HepG2 (cell line): ENCODE data around the gene FREM3. TPM values are rescaled to one million over a fixed set of nuclear protein-coding genes. Genes with fewer than 3 reads are reported as not detected.

ENCODE experiments used
- ATAC-seq: fragments of 200-7000 bp; cut with Tn5 transposase; 3 replicates; pipeline ENCODE4 v1.9.1; 2020; ENCODE audit warnings: mild to moderate bottlenecking, moderate library complexity
- BruUV-seq: library from RNA; stranded (reverse); fragments of 400-500 nt; replicated peaks from 2 replicates; lab custom pipeline; 2021; lab: Mats Ljungman, UMichigan
- CTCF ChIA-PET: fragments of 300-600 bp; formaldehyde crosslinking; extraction: SDS; loops from one replicate; lab custom pipeline; 2021; ENCODE audit warnings: low total read pairs, inconsistent platforms, low intra/inter-chr PET ratio; lab: Yijun Ruan, JAX
- POLR2A ChIA-PET: fragments of 350-600 bp; sonication (Branson Sonifier 250); formaldehyde crosslinking; loops from one replicate; lab custom pipeline; 2020; ENCODE audit warnings: antibody characterized with exemption, inconsistent platforms; lab: Yijun Ruan, JAX
- DNase-seq: peaks from one replicate; pipeline ENCODE4 v3.0.0-alpha.2; 2015; ENCODE audit warnings: low spot score
- FAIRE-seq: peaks from 3 replicates; lab custom pipeline; 2011; peaks lifted over from hg19 to GRCh38; lab: Jason Lieb, UNC
- H2AFZ ChIP-seq: one replicate; pipeline ENCODE4 v1.6.1; 2011; ENCODE audit warnings: low read length, inconsistent platforms
- H3K27ac ChIP-seq: fragments of 300-600 bp; 3 replicates; pipeline ENCODE4 v1.8.0; 2011; ENCODE audit warnings: mixed run types, mild to moderate bottlenecking, mixed read lengths, low read length, inconsistent platforms; ENCODE audit not compliant: insufficient read depth; ENCODE audit errors: extremely low read length
- H3K27me3 ChIP-seq, 2 experiments: fragments of 200-600 bp in 1 of 2; 2 replicates in 1 of 2; 3 replicates in 1 of 2; pipeline versions ENCODE4 v1.6.0 to v1.8.0; 2011; ENCODE audit warnings: low read length in 2 of 2, mild to moderate bottlenecking in 2 of 2, moderate library complexity in 2 of 2, inconsistent platforms in 1 of 2; ENCODE audit not compliant: insufficient read depth in 2 of 2, control insufficient read depth in 1 of 2
- H3K36me3 ChIP-seq, 2 experiments: fragments of 200-600 bp in 1 of 2; replicated peaks in 1 of 2; 2 replicates in 1 of 2; 3 replicates in 1 of 2; pipeline versions ENCODE4 v1.5.1 to v1.8.0; 2011; ENCODE audit warnings: low read length in 2 of 2, inconsistent platforms in 1 of 2; ENCODE audit not compliant: insufficient read depth in 2 of 2, control insufficient read depth in 1 of 2
- H3K4me1 ChIP-seq: 2 replicates; pipeline ENCODE4 v1.5.1; 2012; ENCODE audit warnings: low read length, inconsistent platforms; ENCODE audit not compliant: insufficient read depth
- H3K4me2 ChIP-seq: 2 replicates; pipeline ENCODE4 v1.6.0; 2011; ENCODE audit warnings: low read depth, low read length, inconsistent platforms
- H3K4me3 ChIP-seq, 3 experiments: fragments of 200-600 bp in 1 of 3; sonication (generic), shearing (Covaris generic) in 1 of 3; replicated peaks in 1 of 3; 2 replicates each; pipeline ENCODE4 v1.5.1; 2011 to 2016; ENCODE audit warnings: low read length in 3 of 3, inconsistent platforms in 2 of 3, low read depth in 2 of 3, mild to moderate bottlenecking in 2 of 3, control low read depth in 1 of 3, mixed read lengths in 1 of 3; ENCODE audit not compliant: insufficient read depth in 1 of 3
- H3K79me2 ChIP-seq: one replicate; pipeline ENCODE4 v1.6.1; 2011; ENCODE audit warnings: low read length, inconsistent platforms; ENCODE audit not compliant: insufficient read depth
- H3K9ac ChIP-seq: 2 replicates; pipeline ENCODE4 v1.6.0; 2011; ENCODE audit warnings: mild to moderate bottlenecking, low read depth, low read length, inconsistent platforms; ENCODE audit not compliant: insufficient read depth
- H3K9me3 ChIP-seq: 2 replicates; pipeline ENCODE4 v1.5.1; 2012; ENCODE audit warnings: mild to moderate bottlenecking, low read length
- H4K20me1 ChIP-seq: 2 replicates; pipeline ENCODE4 v1.6.0; 2011; ENCODE audit warnings: inconsistent platforms, mild to moderate bottlenecking, low read length, moderate library complexity; ENCODE audit not compliant: insufficient read depth
- CBFB ChIP-seq: sonication (generic); formaldehyde crosslinking; IDR thresholded peaks from 2 replicates; pipeline ENCODE4 v1.4.0; 2020; ENCODE audit warnings: missing genetic modification reagents
- CENPT ChIP-seq: sonication (generic); formaldehyde crosslinking; IDR thresholded peaks from 2 replicates; pipeline ENCODE4 v1.8.0; 2022; ENCODE audit warnings: low read depth, mild to moderate bottlenecking, moderate library complexity, missing genetic modification reagents
- FOXO1 ChIP-seq: sonication (generic); formaldehyde crosslinking; IDR thresholded peaks from 2 replicates; pipeline ENCODE4 v1.4.0; 2020; ENCODE audit warnings: missing genetic modification reagents
- HOXD1 ChIP-seq: sonication (generic); formaldehyde crosslinking; IDR thresholded peaks from 2 replicates; pipeline ENCODE4 v1.5.0; 2020; ENCODE audit warnings: missing genetic modification reagents
- JUNB ChIP-seq: sonication (generic); formaldehyde crosslinking; IDR thresholded peaks from 2 replicates; pipeline ENCODE4 v1.8.0; 2022; ENCODE audit warnings: missing genetic modification reagents, mild to moderate bottlenecking, borderline replicate concordance
- KAT8 ChIP-seq: IDR thresholded peaks from 2 replicates; pipeline ENCODE4 v1.6.1; 2016; ENCODE audit warnings: missing genetic modification reagents, missing compliant biosample characterization
- LRRFIP1 ChIP-seq: sonication (generic); formaldehyde crosslinking; conservative IDR thresholded peaks from 2 replicates; pipeline ENCODE4 v1.4.0; 2020; ENCODE audit warnings: missing genetic modification reagents
- MXD3 ChIP-seq: IDR thresholded peaks from 2 replicates; pipeline ENCODE4 v1.6.1; 2016; ENCODE audit warnings: mild to moderate bottlenecking, missing biosample characterization, missing genetic modification reagents
- RFXAP ChIP-seq: sonication (generic); formaldehyde crosslinking; IDR thresholded peaks from 2 replicates; pipeline ENCODE4 v1.4.0; 2020; ENCODE audit warnings: missing genetic modification reagents, borderline replicate concordance
- SAFB2 ChIP-seq: sonication (generic); formaldehyde crosslinking; IDR thresholded peaks from 2 replicates; pipeline ENCODE4 v1.5.1; 2020; ENCODE audit warnings: missing genetic modification reagents, low read depth, mild to moderate bottlenecking, borderline replicate concordance
- SP5 ChIP-seq: IDR thresholded peaks from 2 replicates; pipeline ENCODE4 v1.6.1; 2016; ENCODE audit warnings: low read depth, borderline replicate concordance
- TFAP4 ChIP-seq: sonication (generic); IDR thresholded peaks from 2 replicates; pipeline ENCODE4 v1.6.1; 2016; ENCODE audit warnings: low read depth, borderline replicate concordance
- THAP11 ChIP-seq: IDR thresholded peaks from 2 replicates; pipeline ENCODE4 v1.6.1; 2016; ENCODE audit warnings: missing biosample characterization, missing genetic modification reagents
- TOE1 ChIP-seq: sonication (generic); formaldehyde crosslinking; IDR thresholded peaks from 2 replicates; pipeline ENCODE4 v1.4.0; 2020; ENCODE audit warnings: mild to moderate bottlenecking, missing genetic modification reagents
- ZNF337 ChIP-seq: sonication (generic); formaldehyde crosslinking; IDR thresholded peaks from 2 replicates; pipeline ENCODE4 v1.5.1; 2020; ENCODE audit warnings: missing genetic modification reagents, low read depth, mild to moderate bottlenecking, borderline replicate concordance
- ZNF383 ChIP-seq: sonication (generic); formaldehyde crosslinking; IDR thresholded peaks from 2 replicates; pipeline ENCODE4 v1.4.0; 2020; ENCODE audit warnings: missing genetic modification reagents, mild to moderate bottlenecking, borderline replicate concordance
- ZNF569 ChIP-seq: sonication (generic); formaldehyde crosslinking; IDR thresholded peaks from 2 replicates; pipeline ENCODE4 v1.5.0; 2020; ENCODE audit warnings: mild to moderate bottlenecking, missing genetic modification reagents, moderate library complexity, borderline replicate concordance
- ZNF672 ChIP-seq: sonication (generic); formaldehyde crosslinking; IDR thresholded peaks from 2 replicates; pipeline ENCODE4 v1.8.1; 2022; ENCODE audit warnings: missing genetic modification reagents
- ZNF780A ChIP-seq: sonication (generic); formaldehyde crosslinking; IDR thresholded peaks from 2 replicates; pipeline ENCODE4 v1.8.0; 2022; ENCODE audit warnings: mild to moderate bottlenecking, missing genetic modification reagents, moderate library complexity
- ZNF879 ChIP-seq: sonication (generic); formaldehyde crosslinking; IDR thresholded peaks from 2 replicates; pipeline ENCODE4 v1.8.1; 2023; ENCODE audit warnings: missing genetic modification reagents
- WGBS: methylation state at CpG from one replicate; pipeline ENCODE4 v1.1.6; 2017; ENCODE audit warnings: low lambda C conversion rate; 5-methylcytosine and 5-hydroxymethylcytosine counted together
- in situ Hi-C: cut with HindIII; loops from 2 replicates; pipeline ENCODE4 v1.10.0; 2017; ENCODE audit warnings: low pct_unique_long_range_greater_than_20kb; ENCODE audit not compliant: extremely low pct_ligation_motif_present
- intact Hi-C: fragments of 100-400 bp; cut with micrococcal nuclease; formaldehyde crosslinking; loops from one replicate; pipeline ENCODE4 v1.10.0; 2022; ENCODE audit not compliant: unreplicated experiment
- polyA plus RNA-seq, 8 experiments: library from polyadenylated mRNA; depleted of rRNA in 3 of 8; stranded (reverse) in 7 of 8; unstranded in 1 of 8; fragments of >200 nt; fragmentation: Illumina TruSeq in 4 of 8; extraction: Trizol in 4 of 8; gene quantifications; 2 replicates each; pipeline versions ENCODE4 v1.2.1 to v1.2.3, GENCODE V29; 2011 to 2016; ENCODE audit warnings: low read depth in 4 of 8, missing spikeins in 1 of 8, mixed read lengths in 1 of 8; ENCODE audit not compliant: insufficient read depth in 1 of 8
- total RNA-seq, 5 experiments: library from RNA; depleted of rRNA; stranded (reverse); fragments of >200 nt; fragmentation: Illumina TruSeq; extraction: Trizol; gene quantifications; 2 replicates each; pipeline ENCODE4 v1.2.3, GENCODE V29; 2016; ENCODE audit warnings: low read depth in 1 of 5

Gene FREM3
- total and polyA plus RNA-seq, 2 of the 13 experiments (the other 11 are each of a cell fraction or from before 2014, with no cell fraction given) = not detected

GRCh38 chr4:143667461-143667860 lies 33.0 kb downstream of the FREM3 start:
- TF ChIP-seq ZNF337 (CRISPR knock-in tag) (no peak), RFXAP (CRISPR knock-in tag) (no peak), THAP11 (CRISPR knock-in tag) (no peak), ZNF569 (CRISPR knock-in tag) (no peak), CBFB (no peak), FOXO1 (CRISPR knock-in tag) (no peak), ZNF879 (CRISPR knock-in tag) (no peak), SAFB2 (CRISPR knock-in tag) (no peak), HOXD1 (CRISPR knock-in tag) (no peak), LRRFIP1 (CRISPR knock-in tag) (no peak), ZNF383 (CRISPR knock-in tag) (no peak), KAT8 (CRISPR knock-in tag) (no peak), SP5 (CRISPR knock-in tag) (no peak), MXD3 (CRISPR knock-in tag) (no peak), ZNF672 (CRISPR knock-in tag) (no peak), JUNB (CRISPR knock-in tag) (no peak), TOE1 (CRISPR knock-in tag) (no peak), CENPT (CRISPR knock-in tag) (no peak), ZNF780A (CRISPR knock-in tag) (no peak), TFAP4 (no peak)
- no peak overlapping the region for H3K27ac ChIP-seq
- H3K79me2 ChIP-seq = no peaks in the 10 kb centered on the region
- in situ Hi-C loops (no loop called here), intact Hi-C loops (no loop called here)
- no peak for ATAC-seq
- no peaks in the 10 kb centered on the region for H4K20me1 ChIP-seq
- no peaks in the 10 kb centered on the region for H3K36me3 ChIP-seq
- CTCF ChIA-PET = no interaction called here
- no peak for FAIRE-seq
- WGBS = 13% methylated on average over 4 of the region's 4 CpGs
- POLR2A ChIA-PET = no interaction called here
- no peak for DNase-seq
- no peaks in the 10 kb centered on the region for H3K9me3 ChIP-seq
- no peak overlapping the region for H3K9ac ChIP-seq
- no peaks in the 10 kb centered on the region for H3K27me3 ChIP-seq
- BruUV-seq = no TSS peak
- no peak overlapping the region for H3K4me2 ChIP-seq
- H3K4me1 ChIP-seq = no peaks in the 10 kb centered on the region
- H3K4me3 ChIP-seq = no peak overlapping the region
- no peak overlapping the region for H2AFZ ChIP-seq
